Measurements from ENCODE around the gene HAX1. TPM values are rescaled to one million over a fixed set of nuclear protein-coding genes. Genes with fewer than 3 reads are reported as not detected.
A peak's percentile ranks its signal among the peaks of the same experiment; 100 is the strongest.
"Not testable (repeated sequence)": the region's sequence is repeated elsewhere in the genome, so short reads cannot be mapped to it uniquely, and the experiment has no call there.

HAX1 gene
- 80.2 and 83.7 TPM in 2 replicates for total RNA-seq

DNA sequence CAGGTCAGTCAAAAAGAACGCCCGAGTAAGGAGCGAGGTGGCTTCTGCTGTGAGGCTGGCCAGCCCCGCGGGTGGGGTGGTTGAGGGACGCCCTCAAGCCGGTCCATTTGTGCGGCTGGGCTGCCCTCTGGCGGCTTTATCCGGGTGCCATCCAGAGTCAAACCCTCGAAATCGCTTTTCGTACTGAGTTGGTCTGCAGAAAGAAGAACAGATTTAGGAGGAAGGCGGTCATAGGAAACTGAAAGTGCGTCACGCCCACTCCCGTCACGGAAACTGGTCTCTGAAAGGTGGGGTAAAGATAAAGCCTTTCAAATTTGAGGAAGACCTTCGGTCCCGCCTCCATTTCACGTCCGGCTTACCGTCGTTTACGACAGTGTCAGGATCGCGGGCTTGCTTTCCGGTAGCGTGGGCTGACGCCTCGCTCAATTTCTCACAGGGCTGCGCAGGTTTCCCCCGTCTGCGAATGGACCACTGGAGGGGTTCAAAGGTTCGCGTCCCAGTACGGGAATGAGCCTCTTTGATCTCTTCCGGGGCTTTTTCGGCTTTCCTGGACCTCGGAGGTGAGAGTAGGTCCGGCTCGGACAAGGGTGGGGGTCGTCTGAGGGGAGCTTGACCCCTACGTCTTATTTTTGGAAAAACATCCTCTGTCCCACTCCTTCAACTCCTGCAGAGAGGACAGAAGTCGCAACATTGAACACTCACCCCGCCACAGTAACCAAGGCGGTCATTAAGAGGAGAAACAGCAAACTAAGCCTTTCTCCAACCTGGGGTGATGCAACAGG, at the start of gene HAX1:
Gene HAX1 (plus strand): TSS at position 413 of the 782 bp plus-strand sequence. CDS start 95 bp downstream, at position 508.
- DNase-seq (ENCODE audit: low read depth in 2 of 2) = peak; percentile 96 to 98

- no peak for DNase-seq (ENCODE audit: low read depth in 2 of 2)
Observed at GRCh38 chr1:154222918-154223317, 49.5 kb upstream of the HAX1 start.

DNA sequence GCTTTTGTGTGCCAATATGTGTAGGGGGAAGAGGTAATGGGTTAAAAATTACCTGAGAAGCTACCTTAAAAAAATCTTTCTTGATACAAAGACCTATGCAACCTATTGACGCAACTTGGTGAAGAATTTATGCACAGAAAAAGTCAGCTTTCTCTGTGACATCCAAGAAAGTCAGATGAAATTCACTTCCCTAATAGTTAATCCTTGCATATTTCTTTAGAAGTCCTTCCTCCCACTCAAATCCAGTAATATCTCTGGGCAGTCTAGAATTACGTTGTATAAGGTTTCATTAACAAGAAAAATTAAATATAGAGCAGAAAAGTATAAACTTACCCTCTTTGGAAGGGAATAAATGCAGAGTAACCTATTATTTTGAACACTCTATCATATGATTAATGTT, 48.8 kb upstream of the HAX1 start:
- DNase-seq (ENCODE audit: low read depth in 2 of 2) = no peak

GRCh38 chr1:154225370-154225769, 47.1 kb upstream of the HAX1 start:
- no peak for DNase-seq (ENCODE audit: low read depth in 2 of 2)

DNA sequence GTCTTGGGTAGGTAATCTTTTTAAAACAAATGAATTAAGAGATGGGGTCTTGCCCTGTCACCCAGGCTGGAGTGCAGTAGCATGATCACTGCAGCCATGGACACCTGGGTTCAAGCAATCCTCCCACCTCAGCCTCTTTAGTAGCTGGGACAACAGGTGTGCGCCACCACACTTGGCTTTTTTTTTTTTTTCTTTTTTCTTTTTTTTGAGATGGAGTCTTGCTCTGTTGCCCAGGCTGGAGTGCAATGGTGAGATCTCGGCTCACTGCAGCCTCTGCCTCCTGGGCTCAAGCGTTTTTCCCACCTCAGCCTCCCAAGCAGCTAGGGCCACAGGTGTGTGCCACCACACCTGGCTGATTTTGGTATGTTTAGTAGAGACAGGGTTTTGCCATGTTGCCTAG, 41.3 kb upstream of the HAX1 start:
- not testable (repeated sequence) for DNase-seq (ENCODE audit: low read depth in 2 of 2)

GRCh38 chr1:154233127-154233526, 39.3 kb upstream of the HAX1 start:
- DNase-seq (ENCODE audit: low read depth in 2 of 2) = not testable (repeated sequence)

DNA sequence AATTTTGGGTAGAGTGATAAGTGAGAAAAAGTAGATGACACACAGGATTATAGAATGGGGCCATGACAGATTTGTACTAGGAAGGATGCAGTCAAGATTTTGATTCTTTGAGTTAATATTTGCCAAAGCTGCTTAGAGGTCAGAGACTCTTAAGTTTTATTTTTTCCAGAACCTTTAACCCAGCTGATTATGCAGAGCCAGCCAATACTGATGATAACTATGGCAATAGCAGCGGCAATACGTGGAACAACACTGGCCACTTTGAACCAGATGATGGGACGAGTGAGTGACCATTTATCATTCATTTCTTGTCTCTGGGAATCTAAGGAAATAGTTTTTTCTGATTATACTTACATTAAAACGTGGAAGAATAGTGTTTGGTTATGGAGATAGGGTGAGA, 35.6 kb upstream of the HAX1 start:
- no peak for DNase-seq (ENCODE audit: low read depth in 2 of 2)

DNA sequence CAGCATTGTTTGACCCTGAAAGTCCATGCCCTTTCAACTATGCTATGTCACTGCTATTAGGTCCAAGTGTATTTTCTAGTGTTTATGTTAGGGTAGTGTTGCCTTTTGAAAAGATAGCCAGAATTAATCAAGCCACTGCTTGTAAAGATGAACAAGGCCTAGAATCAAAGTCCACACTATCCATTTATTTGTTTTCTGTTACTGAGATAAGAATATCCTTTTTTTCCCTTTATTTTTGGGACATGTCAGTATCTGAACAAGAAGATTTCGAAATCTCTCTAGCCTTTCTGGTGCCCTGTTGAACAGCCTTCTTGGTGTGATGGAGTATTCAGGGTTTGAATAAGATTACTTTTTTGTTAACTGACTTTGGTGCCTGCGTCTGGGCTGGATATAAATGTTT, 35.0 kb upstream of the HAX1 start:
- no peak for DNase-seq (ENCODE audit: low read depth in 2 of 2)

DNA sequence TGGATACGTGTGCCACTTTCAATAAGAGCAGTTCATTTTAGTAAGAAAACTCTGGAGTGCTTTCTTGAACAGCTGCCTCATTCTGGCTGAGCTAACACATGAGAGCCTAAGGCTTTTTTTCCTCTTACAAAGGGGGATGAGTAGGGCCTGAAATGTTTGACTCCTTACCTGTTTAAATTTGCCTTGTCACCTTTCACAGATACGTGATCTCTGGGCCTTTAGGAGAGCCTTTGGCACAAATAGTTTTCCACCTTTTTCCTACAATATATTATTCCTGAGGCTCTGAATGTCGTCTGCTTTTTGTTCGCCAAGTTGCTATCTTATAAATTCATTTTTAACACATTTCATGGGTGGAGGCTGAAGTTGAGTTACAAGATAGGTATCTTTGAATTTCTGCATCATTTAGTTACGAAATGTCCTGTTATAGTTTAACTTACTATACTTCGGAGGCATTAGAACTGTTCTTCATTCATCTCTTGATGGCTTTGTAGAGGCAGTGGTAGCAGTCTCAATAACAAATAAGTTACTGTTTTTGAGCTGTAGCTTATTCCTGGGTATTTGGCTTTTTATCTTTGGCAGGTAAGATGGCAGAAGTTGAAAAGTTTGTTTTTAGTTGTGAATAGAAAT, 34.4 kb upstream of the HAX1 start:
- DNase-seq (ENCODE audit: low read depth in 2 of 2) = no peak

- DNase-seq (ENCODE audit: low read depth in 2 of 2) = no peak
Observed at GRCh38 chr1:154239491-154239890, 32.9 kb upstream of the HAX1 start.

GRCh38 chr1:154240294-154240833, 32.1 kb upstream of the HAX1 start:
- no peak for DNase-seq (ENCODE audit: low read depth in 2 of 2)

GRCh38 chr1:154241703-154242351, 30.6 kb upstream of the HAX1 start:
- DNase-seq (ENCODE audit: low read depth in 2 of 2) = peak in 1 of 2 donors; percentile 10

DNA sequence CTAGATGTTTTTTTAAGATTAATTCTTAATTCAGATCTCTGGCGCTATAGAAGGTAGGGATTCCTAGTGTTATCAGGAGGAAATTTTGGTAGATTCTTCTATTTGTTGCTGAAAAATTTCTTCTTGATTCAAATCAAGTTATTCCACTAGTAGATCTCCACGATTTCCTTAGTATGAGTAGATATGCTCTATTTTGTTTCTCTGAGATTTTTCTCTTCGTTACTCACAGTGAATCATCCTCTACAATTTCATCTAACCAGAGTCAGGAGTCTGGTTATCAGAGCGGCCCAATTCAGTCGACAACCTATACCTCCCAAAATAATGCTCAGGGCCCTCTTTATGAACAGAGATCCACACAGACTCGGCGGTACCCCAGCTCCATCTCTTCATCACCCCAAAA, 18.8 kb upstream of the HAX1 start:
- DNase-seq (ENCODE audit: low read depth in 2 of 2) = no peak

DNA sequence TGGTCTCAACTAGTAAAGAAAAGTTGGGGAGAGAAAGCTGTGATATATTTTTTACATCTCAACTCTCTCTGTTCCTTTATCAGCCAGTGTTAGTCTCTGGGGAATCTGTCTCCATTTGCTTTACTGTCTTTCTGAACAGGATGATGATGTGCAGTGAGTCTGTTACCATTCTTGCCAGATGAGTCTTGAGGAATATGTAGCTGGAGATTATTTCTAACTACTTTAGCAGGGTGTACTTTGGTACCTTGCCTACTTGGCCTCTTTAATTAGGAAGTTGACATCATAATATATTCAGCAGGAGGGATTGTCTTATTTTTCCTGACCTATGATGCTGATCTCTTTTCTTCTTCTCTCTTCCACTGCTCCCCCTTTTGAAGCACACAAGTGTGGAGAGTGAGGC, 15.7 kb upstream of the HAX1 start:
- no peak for DNase-seq (ENCODE audit: low read depth in 2 of 2)

GRCh38 chr1:154258784-154259183, 13.6 kb upstream of the HAX1 start:
- no peak for DNase-seq (ENCODE audit: low read depth in 2 of 2)

GRCh38 chr1:154260127-154260526, 12.3 kb upstream of the HAX1 start:
- no peak for DNase-seq (ENCODE audit: low read depth in 2 of 2)

GRCh38 chr1:154263465-154264332, 8.7 kb upstream of the HAX1 start:
- DNase-seq (ENCODE audit: low read depth in 2 of 2) = peak in 1 of 2 donors; percentile 14

DNA sequence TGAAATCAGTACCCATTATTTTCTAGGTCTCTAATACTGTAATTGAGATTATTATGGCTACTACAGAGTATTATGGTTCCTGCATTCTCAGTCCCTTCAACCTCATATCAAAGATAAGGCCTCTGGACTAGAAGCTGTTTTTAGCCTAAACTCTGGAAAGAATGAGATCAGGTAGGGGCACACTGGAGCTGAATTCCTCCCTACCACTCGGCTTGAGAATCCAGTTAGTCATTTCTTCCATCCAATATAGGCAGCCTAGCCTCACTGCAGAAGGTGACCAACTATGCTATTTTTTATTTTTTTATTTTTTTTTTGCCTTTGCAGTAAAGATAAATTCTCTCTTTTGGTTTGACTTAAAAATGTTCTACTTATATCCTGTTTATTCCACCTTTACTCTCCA, 8.0 kb upstream of the HAX1 start:
- DNase-seq (ENCODE audit: low read depth in 2 of 2) = no peak

DNA sequence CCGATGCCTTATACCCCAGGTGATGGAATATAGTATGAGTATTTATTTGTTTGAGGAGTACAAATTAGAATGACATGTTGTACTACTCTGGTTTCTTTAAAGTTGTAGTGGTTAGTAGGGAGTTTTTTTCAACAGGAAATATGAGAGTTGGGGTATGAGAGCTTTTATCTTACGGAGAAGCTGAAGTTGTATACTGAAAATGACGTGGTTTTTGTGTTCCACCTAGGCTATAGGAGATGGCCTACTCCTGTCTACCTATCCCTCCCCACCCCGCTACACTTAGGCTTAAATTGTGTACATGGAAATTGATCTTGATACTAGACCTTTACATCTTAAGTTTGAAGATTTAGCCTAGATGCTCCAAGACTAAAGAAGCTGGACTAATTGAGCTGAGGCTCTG, 6.8 kb upstream of the HAX1 start:
- DNase-seq (ENCODE audit: low read depth in 2 of 2) = no peak

- no peak for DNase-seq (ENCODE audit: low read depth in 2 of 2)
Observed at GRCh38 chr1:154270833-154271232, 1.6 kb upstream of the HAX1 start.

DNA sequence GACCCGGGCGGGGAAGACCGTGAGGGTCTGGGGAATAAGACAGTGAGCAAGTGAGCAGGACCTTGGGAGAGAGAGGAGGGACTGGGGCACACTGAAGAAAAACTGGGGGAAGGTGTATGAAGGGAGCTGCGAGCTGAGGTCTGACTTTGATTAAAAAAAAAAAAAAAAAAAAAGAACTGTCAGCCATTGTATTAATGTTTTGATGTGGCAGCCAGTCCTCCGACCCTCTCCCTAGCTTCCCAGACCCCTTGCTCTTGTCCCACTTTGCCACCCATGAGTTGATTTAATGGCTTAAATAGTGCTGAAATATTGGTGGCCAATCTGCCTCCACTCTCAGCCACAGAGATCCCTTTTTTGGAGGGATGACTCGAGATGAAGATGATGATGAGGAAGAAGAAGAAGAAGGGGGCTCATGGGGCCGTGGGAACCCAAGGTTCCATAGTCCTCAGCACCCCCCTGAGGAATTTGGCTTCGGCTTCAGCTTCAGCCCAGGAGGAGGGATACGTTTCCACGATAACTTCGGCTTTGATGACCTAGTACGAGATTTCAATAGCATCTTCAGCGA, 652 bp downstream of the HAX1 start:
- no peak for DNase-seq (ENCODE audit: low read depth in 2 of 2)
